HL-60/S4 treated with phorbol 12-myristate 13-acetate at 8.2 ng/mL for 4 days and 3 days (cell line): ENCODE data around the gene AGAP1.

Experiments used
- in situ Hi-C: fragments of 300-500 bp; cut with MboI; formaldehyde crosslinking; loops from 2 replicates; pipeline ENCODE4 v1.15.0; 2022; ENCODE audit warnings: low sequenced_read_pairs

The AGAP1 gene

DNA sequence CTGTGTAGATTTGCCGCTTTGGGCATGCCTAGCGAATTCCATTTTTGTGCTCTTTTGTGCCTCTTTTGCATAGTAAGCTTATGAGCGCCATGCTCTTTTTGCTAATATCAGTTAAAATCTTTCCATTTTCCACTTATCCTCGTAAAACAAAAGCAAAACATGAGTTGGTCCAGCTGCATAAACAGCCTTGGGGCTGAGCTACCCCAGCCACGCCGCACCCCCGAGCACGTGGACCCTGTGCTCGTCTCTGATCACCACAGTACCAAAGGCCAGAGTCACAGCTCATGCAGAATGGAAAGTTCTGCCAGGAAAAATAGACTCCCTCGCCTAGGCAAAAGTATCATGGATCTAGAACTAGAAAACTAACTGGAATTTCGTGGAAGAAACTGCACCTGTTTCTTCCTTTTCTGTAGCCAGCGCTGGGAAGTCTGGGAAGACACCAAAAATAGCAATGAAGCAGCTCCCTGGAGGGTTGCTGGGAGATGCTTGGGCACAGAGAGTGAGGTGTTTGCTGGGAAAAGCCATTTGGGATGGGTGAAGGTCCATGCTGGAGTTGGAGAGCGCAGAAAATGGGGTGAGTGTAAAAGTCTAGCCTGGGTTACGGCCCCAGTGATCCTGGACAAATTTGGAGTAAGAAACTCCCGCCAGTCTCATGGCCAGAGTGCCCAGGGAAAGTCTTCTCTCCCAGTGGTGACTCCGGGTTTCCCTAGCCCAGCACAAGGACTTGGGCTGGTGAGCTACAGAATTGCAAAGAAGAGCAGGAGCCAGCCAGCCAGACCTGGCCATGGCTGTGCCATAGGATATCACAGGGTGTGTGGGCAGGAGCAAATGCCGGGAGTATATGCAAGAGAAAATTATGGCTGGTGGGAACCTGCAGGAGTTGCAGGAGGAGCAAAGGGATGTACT, 456.0 kb downstream of the AGAP1 start:
- in situ Hi-C loops, result no loop called here

DNA sequence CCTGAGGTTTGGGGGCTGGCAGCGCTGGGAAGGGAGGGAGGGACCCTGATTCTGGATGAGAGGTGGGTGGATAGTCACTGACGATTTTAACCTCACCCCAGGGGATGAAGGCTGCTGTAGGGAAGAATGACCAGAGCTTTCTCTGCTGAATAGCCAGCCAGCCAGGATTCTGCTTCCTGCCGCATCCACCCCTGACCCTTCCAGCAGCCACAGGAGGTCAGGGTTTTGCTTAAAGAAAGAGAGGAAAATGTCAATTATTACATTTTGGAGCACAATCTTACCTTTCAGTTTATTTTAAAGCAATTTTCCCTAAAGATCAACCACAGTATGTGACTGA, 456.6 kb downstream of the AGAP1 start:
- in situ Hi-C loops, result no loop called here

DNA sequence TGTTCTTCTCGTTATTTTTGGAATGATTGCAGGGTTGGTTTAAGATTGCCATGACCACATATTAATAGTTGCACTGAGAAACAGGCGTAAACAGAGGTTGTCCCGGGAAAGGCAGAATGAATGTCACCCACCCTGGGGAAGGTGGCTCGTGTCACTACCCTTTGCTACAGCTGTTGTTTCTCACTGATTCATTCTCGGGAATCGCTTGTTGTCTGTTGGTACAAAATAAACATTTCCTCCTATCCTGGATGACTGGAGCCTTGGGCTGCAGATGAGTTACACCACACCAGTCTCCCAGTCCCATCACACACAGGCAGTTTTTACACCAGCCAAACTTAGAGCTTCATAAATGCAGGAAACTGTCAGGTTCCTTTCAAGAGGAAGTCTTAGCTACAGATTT, 457.6 kb downstream of the AGAP1 start:
- in situ Hi-C loops, result no loop called here

DNA sequence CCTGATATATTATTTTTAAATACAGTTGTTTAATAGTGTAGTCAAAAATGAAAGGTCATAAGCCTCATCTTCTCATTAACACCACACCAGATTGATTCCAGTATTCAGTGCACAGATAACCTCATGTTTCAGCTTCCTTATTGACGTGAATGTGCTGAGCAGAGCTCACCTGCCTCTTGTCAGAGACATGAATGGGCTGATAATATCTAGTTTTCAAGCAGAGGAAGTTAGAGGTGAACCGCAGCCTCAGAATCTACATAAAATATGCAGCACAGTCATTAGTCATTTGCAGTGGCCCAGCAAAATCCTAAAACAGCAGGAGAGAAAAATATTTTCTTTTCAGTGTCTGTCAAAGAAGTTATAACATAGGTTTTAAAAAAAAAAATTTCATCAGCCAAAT, 458.1 kb downstream of the AGAP1 start:
- in situ Hi-C loops, result no loop called here

DNA sequence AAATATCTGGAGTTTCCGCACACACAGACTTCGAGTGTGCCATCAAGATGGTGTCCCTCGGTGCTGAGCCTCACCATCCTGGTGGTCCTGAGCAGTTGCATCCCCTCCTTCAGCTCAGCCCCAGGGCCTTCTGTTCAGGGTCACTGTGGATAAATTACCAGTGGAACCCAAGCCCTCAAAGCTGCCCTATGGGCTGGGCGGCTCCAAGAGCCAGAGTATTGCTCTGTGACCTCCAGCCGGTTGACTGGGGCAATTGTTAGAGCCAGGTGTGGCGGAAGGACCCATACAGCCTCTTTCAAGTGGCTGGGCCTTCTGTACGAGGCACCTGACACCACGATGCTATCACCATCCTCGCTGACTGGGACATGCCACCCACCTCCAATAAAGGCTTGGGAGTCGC, 458.9 kb downstream of the AGAP1 start:
- in situ Hi-C loops, result no loop called here

DNA sequence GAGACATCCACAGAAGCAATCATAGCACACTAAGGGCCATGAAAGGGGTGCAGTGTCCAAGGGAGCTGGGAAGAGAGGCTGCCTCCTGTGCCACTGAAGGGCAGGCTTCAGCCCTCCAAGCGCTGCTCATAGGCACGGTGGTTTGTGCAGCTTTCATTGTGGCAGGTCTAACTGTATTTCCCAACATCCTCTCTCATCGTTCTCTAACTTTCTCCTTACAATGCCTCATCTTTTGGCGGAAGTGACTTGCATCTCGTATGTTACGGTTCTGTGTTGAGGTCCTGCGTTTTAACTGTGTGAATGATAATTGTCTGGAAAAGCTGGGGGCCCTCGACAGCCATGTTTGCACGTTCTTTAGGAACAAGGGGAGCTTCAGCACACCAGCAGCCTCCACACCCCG, 460.4 kb downstream of the AGAP1 start:
- in situ Hi-C loops, result no loop called here

DNA sequence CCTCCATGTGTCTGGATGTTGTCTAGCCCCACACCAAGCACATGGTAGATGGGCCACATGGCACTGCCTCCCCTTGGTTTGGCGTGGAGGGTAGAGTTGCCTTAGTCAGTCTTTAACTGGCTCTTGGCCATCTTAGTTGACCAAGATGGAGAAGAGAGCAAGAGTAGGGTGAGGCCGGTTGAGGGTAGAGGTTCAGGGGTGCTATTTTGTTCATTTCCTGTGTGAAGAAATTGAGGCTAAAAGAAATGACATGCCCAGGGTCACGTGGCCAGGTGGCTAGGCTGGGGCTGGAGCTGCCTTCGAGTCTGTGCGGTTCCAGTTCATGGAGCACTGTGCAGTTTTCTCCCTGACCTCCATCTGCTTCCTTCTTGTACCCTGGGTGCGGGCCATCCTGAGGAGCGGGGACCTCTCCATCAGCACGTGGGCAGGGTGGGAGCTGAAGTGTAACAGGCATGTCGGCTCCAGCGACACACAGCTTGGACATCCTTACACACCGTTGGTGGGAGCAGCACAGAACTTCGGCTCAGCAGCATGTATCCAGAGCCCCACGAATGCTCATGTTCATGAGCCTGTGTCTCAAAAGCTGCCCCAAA, 461.1 kb downstream of the AGAP1 start:
- in situ Hi-C loops, result no loop called here

DNA sequence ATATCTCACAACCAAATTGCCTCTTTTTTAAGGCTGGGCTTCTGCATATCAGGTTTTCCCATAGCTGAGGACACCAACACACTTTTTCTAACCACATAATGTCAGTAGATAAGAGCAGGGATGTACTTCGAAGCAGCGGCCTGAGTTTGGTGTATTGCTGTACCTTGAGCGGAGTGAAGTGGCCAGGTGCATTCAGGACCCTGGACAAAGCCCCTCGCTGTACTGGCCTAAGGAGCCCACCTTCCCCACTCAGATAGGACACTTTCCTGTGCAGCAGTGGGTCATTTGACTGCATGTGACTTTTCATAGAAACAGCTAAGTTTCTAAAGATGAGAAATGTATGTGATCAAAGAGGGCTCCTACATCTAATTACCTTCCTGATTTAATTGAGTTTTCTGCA, 461.8 kb downstream of the AGAP1 start:
- in situ Hi-C loops, result no loop called here

DNA sequence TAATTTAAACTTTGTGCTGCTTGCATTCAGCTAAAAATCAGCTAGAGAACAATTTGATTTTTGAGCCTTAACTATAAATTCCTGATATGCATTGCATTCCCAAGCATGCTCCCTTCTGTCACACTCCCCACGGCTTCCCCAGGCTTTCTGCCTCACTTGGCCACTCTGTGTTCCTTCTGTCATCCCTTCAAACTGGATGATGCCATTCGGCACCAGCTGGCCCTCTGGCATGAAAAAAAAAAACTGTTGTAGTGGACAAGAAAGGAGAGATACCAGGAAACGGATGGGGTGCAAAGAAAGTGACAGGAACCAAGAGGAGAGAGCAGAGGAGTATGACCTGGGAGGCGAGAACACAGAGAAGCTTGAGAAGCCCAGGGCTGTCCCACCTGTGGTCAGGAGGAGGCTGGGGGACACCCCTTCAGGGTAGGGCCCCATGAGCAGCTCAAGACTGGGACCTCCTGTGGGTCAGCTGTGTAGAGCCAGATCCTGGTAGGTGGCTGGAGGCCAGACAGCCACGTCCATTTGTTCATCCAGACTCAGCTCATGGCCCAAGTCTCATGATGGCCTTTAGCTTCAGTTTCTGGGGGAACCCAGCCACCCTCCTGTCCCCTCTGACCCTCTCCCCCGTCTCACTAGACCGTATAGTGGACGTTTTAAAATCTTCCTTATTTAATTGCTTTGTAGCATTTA, 462.6 kb downstream of the AGAP1 start:
- in situ Hi-C loops, result no loop called here

DNA sequence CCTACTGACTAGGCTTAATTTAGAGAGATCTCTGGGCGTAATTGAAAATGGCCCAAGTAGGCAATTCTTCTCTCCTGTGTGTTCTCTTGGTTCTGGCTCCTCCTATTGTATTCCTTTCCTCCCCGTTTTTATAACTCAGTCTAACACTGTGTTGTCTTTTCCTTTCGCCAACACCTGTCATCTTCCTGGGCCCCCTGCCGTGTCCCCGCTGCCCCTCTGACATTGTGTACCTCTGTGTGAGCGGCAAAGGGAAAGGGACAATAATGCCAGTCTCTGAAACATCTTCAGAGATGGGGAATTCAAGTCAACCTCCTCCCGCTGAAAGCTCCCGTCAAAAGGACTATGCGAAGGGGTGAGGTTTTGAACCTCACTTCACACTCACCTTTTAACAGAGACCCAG, 463.4 kb downstream of the AGAP1 start:
- in situ Hi-C loops, result no loop called here

DNA sequence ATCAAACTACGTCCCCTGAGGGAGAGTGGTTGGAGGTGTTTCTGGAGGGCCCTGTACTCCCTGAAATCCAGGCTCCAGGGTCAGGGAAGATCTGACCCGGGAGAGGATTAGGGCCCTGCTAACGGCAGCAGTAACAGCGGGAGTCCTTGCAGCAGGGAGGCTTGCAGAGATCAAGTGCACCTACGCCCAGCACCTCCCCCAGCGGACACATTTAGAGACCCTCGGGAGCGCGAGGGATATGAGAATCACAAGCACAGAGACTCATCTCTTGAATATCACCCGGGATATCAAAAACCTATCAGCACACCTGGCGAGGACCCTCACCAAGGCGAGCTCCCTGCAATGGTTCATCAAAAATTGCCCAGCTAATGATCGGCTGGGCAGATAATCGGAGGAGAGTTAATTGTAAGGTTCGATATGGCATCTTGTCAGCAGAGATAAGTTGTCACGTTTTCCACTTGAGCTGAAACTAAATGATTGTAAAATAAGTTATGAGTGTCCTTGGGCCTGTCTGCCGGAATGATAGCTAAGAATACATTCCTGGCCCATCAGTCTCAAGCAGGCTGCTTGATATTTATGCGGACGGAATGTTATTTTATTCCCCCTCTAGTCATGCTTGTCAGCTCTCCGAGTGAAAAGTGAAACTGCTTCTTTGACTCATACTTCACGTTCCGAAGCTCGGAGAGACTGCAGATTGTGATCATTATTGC, 464.5 kb downstream of the AGAP1 start:
- in situ Hi-C loops, result no loop called here

DNA sequence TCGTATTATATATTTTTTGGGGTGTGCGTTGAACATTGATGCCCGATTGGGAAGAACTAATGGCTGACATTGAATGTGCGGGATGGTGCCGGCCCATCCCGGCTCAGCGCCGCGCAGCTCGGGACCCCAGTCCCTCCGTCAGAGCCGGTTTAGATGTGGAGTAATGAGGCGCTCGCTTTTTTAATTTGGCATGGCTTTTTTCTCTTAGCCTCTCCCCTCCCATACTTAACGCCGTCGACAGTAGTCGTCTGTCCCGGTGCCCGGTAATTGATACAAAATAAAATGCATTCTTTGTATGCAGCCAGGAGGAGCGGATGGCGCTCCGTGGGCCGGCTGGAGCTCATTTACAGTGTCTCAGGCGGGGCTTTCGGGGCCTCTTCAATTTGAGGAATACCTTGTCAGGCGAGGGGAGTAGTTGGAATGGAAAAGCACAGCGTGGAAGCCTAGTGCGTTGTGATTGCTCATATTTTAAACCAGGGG, 465.1 kb downstream of the AGAP1 start:
- in situ Hi-C loops, result no loop called here

DNA sequence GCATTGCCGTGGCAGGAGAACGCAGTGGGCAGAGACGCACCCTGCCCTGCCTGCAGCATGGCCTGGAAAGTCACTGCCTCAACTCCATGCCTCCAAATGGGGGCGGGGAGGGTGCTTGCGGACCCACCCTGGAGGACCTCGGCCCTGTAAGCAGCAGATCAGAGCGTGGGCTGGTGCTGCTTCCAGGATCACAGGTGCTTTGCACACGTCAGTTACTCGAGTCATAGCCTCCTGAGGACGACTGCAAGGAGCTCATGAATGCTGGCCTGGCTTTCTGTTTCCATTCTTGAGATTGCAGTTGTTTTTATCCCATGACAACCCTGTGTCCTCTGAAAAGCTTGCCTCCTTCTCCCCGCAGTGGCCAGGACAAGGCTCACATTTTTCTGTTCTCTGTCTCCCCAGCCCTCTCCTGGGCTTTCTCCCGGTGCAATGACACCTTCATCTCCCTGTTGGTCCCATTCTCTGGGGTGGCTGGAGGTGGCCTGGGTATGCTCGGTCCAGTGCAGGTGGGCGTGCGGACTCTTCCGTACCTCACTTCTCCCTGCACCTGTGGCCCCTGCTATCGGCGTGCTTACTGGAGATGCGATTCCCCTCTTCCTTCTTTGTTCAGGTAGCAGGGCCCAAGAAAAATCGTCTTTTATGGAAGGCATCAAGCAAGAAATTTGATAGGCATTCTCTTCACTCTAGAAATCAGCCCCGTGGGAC, 466.3 kb downstream of the AGAP1 start:
- in situ Hi-C loops, result no loop called here

DNA sequence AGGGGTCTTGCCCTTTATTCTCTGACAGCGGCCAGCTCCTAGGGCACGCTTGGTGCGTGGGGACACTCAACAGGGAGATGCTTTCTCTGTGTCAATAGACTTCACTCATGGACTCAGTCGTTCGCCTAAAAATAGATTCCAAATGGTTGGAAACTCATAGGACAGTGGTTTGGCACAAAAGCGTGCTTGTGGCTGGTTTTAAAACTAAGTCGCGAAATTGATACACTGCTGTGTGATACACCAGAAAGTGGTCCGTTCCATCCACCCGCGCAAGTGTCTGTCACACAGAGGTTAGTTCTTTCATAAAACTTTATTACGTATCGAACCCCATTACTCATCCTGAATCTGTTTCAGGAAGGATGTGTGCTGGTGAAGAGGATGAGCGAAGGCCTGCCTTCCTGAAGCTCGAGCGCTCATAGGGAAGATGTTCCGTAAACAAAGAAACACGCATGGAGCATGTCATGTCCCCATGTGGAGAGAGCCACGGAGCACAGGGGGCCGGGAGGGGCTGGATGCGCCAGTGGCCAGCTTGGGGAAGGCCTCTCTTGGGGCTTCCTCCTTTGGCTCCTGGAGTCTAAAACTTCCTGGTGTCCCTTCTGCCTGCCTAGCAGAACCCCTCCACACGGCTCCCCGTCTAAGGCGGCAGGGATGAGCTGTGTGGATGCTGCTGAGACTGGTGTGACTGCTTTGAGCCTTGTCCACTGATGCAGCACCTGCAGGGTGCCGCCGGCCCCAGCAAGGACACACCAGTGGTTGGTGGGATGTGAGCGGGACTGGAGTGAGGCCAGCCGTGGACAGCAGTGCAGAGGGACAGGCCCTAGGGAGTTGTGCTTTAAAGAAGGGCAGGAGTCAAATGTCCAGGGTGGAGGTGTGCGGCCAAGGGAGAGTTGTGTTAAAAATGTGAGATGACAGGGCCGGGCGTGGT, 467.1 kb downstream of the AGAP1 start:
- in situ Hi-C loops, result no loop called here

DNA sequence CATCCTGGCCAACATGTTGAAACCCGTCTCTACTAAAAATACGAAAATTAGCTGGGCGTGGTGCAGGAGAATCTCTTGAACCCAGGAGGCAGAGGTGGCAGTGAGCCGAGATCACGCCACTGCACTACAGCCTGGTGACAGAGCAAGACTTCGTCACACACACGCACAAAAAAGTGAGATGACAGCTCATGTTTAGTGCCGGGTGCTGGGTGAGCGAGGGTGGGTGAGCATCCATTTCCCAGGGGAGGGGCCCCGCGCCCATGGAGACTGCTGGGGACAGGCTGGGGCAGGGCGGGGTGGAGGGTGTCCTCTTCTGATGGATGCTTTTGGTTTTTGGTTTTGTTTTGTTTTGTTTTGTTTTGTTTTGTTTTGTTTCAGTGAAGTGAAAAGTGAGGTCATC, 467.9 kb downstream of the AGAP1 start:
- in situ Hi-C loops, result no loop called here

DNA sequence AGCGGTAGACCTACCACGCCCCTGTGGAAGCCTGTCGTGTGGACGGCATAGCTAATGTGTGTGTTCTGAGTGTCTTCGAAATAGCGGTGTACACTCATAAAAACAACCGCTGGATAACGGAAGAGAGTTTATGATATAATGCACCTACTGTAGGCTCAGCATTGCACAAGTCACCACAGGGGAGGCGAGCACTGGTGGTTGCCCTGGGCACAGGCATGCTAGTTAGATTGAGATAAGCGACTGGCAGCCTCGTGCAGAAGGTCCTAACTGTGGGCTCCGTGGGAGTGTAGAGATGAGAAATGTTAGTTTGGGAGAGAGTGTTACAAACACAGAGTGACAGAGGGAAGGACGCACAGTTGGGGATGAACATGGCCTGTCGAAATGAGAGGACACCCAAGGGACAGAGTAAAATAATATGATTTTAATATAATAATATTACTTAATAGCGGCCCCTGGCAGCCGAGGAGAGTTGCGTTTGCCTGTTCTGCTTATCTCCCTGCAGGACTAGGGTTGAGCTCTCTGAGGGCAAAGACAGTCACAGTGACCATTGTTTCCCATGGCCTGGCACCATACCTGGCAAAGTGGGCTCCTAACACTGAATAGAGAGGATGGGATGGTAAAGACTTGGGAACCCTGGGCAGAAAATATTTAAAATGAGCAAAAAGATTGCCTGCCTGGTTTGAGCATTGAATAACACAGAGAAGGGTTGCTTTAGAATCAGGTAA, 470.2 kb downstream of the AGAP1 start:
- in situ Hi-C loops, result no loop called here

DNA sequence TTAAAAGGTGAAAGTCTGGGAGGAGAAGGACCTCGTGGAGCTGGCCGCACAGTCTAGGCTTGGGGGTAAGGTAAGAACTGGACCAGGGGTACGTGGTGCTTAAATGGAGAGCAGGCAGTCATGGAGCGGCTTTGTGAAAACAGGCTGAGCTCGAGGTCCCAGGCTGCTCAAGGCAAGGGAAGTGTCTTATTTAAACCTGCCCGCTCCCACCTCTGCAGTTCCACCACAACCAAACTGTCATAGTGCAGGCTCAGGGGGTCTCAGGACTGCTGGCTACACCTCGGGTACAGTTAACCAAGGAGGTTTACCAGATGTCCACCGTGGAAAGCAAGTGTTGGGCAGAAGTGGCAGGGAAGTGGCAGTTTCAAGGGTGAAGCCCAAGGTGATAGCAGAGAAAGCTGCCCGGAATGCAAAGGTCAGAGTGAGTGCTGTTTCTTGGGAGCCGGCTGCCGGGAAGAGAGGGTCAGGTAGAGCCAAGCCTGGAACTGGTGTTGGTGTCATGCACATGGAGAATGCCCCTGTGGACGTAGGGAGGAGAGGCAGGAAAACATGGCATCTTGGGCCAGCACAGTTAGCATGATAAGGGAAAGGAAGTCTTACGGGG, 471.0 kb downstream of the AGAP1 start:
- in situ Hi-C loops, result no loop called here

DNA sequence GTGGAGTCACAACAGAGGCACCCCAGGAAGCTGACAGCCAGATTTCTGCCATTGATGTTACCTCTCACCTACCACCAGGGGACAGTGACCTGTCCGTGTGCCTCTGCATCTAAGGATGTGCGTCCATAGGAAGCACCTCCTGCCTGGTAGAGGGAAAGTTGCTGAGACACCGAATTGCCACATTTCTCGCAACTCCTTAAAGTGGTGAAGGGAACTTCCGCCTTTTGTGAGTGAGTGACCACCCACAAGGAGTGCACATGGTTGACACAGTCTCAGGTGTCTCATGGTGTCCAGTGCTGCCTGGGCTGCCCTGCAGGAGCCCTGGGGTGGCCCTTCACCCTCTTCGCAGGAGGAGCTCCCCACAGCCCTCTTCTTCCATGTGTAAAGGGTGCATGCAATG, 472.6 kb downstream of the AGAP1 start:
- in situ Hi-C loops, result no loop called here
